NCI-H510A treated with DMSO at 0.1 percent for 48 hours (cell line): ENCODE measurements around the gene SPAG16.

ENCODE experiments used
- DNase-seq: peaks from one replicate; lab custom pipeline; 2025; lab: John Stamatoyannopoulos, UW

SPAG16 gene

DNA sequence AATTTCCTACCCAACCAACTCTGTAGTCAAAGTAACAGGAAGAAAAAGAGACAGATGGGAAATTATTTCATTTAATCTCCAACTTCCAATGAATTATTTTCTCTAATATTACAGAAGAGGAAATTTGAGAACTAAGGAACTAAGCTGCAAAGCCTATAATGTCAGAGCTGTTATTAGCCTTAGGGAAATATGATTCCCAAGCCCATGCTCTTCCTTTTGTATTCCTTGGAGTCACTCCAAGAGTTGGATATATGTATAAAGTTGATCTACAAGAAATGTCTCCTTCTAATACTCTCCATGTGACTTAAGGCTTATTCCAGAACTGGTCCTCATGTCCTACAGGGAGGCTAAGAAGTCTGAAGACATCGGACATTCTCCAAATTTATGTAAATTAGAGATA lies 1095.0 kb downstream of the SPAG16 start:
- DNase-seq = no peak

DNA sequence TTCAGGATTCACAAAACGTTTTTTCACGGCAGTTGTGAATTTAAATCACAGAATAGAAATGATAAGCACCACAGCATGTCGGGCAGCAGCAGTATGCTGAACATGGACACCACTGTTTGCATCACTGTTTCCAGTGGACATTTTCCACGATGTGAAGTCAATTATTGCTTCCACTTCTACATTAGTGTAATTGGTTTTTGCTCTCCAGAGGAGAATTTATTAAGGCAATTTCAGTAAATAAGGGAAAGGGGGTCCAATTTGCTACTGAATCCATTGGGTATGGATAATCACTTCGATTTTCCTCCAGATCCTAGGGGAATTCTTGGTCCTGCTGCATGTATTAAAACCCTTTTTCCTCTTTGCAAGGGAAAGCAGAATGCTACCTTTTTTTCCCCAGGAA lies 1096.4 kb downstream of the SPAG16 start:
- no peak for DNase-seq

DNA sequence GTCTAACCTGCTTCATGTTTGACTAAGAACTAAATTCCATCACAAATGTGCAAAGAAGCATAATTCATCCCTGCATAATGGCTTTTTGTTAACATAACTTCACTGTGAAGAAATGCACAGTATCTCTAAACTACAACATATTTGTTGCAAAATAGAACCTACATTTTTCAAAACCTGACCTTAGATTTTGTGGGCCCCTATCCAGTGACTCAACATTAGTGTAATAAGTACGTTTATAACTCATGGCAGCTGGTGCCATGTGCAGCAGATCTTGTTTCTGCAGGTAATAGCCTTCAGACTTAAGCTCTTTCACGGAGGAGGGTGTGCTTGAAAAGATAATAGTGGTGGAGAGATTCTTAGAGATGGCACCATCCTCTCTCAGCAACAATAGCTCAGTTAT lies 1098.0 kb downstream of the SPAG16 start:
- DNase-seq = no peak

DNA sequence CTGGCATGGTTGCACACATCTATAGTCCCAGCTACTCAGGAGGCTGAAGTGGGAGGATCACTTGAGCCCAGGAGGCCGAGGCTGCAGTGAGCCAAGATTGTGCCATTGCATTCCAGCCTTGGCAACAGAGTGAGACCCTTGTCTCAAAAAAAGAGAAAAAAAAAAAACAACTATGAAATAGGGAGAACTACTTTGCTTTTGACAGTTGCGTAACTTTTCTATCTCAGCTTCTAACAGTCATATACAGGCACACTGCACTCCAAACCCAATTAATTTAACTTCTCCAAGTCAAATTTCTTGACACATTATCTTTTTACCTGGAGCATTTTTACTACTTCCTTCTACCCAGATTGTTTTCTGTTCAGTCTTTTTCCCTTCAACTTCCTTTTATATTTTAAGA lies 1102.5 kb downstream of the SPAG16 start:
- DNase-seq = no peak

DNA sequence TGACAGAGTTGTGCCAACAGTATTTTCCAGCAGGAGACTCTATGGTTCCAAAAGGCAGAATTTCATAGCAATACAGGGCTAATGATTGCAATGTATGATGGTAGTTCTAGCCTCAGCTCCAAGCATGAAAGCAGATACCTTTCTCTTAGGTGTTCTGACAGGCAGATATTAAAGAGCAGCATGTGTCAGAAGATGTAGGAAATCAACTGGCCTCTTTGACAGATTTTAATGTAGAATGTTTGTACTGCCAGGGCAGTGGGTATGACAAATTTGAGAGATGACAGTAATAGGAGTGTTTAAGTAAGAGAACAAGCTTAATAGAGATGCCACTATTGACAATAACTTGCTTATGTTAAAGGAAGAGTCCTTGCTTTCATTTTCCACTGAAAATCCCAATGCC lies 1105.1 kb downstream of the SPAG16 start:
- no peak for DNase-seq

DNA sequence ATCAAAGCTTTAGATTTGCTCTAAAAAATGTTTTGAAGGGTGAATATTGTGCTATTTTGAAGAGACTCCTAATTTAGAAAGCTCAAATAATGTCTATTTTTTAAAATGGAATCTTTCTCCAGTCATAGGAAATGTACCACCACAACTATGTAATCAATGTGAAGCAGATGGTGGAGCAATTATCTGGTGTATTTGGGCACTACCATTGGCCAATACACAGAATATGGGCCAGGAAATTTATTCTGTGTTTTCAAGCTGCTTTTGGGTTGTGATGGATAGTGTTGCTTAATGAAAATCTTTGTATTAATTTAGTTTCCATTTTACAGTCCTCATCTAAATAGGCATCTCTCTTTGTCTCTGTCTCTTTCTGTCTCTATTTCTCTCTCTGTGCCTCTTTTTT lies 1109.5 kb downstream of the SPAG16 start:
- DNase-seq = no peak

DNA sequence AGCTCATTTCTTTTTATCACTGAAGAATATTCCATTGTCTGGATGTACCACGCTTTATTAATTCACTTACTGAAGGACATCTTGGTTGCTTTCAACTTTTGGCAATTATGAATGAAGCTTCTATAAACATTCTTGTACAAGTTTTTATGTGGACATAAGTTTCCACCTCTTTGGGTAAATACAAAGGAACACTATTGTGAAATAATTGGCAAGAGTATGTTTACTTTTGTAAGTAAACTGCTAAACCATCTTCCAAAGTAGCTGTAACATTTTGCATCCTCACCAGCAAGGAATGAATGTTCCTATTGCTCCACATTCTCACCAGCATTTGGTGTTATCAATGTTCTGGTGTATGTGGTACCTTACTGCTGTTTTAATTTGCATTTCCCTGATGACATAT lies 1110.8 kb downstream of the SPAG16 start:
- DNase-seq = no peak

DNA sequence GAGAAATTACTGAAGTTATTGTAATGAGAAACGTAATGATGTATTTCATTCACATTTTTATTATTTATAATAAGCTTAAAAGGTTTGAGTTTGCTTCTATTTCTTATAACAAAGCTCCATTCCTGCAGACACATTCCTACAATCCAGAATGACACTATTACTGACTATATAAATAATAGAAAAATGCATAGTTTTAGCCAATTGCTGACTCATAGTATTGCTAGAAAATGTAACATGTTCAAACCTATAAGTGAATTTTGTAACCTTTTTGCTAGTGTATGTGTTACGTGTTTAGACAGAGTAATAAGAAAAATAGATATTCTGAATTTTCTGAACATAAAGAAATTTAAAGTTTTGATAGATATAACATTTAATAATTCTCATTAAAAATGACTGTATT lies 1117.3 kb downstream of the SPAG16 start:
- DNase-seq = no peak

DNA sequence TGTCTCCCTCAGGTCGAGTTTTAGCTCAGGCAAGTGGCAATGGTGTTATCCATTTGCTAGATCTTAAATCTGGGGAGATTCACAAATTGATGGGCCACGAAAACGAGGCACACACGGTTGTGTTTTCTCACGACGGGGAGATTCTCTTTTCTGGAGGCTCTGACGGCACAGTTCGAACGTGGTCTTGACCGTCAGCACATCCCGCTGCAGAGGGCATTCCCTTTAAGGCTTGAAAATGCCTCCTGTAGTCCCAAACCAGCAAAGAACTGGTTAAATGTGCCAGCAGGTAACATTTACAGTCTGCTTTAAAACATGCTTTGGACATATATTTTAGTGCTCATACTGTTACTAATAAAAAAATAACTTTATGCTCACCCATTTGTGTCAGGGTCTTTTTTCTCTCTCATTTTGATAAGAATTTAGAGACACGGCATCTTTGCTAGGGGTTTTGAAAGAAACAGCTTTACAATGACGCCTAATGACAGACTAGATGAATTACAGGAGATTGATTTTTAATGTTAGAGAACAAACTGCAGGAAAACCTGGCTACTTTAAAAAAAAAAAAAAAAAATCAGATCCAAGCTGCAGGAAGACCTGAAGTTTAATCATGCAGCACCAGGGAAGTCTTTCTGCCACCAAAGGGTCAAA lies 1126.0 kb downstream of the SPAG16 start:
- DNase-seq = peak; percentile 66

DNA sequence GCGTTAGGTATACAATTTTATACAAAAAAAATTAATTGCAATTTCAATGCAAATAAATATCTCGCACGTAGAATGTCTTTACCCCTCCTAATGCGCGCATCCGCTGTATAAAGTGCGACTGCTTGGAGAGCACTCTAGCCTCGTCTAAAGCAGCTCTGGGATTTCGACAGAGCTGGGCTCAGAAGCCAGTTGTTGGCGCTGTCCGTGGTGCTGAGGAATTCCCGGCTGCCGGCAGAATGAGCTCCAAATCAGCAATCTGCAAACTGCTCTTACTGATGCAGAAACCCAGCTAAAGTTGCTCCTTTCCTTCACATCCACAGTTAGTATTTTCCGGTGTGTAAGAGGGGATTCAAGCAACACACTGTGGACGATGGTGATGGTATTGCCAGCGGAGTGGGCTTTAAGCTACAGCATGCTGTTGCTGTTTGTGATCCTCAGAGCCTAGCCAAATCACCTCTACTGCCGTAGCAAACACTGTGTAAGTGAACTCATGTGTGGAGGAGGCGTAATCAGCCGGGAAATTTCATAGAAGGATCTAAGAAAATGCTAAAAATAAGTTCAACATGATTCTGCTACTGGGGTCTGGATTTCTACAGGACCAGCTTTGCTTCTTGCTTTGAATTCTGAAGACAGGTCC lies 1126.8 kb downstream of the SPAG16 start, which contains the start of gene VWC2L:
Gene VWC2L (plus strand): TSS at position 137 of the 637 bp plus-strand sequence. CDS start 3,140 bp downstream, outside the sequence.
- DNase-seq = peak; percentile 81

DNA sequence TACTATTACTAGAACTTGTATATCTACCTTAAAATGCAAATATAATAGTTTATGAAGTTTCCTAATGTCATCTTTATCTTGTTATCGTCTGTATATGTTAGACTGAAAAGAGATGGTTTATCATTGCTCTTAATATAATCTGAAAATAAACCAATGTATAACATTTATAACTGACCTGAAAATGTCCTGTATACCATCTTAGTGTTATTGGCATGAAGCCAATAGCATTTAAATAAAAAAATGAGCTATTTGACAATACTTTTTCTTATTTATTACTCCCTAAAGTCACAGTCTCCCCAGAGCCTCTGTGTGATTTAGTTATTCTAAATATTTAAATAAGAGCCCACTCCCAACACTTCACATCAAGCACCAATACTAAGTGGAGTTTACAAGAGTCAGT lies 1128.4 kb downstream of the SPAG16 start:
- DNase-seq = peak; percentile 10

DNA sequence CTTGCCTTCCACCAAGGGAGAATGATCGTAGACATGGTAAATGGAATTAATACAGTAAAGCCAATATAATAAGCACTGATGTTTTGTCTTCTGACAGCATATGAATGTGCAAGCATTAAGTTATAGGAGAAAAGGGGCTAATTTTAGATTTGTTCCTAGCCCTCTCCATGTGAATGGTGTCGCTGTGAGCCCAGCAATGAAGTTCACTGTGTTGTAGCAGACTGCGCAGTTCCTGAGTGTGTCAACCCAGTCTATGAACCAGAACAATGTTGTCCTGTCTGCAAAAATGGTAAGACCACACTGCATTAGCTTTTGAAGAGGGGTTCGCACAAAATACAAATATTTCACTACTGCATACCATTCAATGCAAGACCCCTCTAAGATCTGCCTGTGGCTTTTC lies 1152.2 kb downstream of the SPAG16 start:
- DNase-seq = no peak

DNA sequence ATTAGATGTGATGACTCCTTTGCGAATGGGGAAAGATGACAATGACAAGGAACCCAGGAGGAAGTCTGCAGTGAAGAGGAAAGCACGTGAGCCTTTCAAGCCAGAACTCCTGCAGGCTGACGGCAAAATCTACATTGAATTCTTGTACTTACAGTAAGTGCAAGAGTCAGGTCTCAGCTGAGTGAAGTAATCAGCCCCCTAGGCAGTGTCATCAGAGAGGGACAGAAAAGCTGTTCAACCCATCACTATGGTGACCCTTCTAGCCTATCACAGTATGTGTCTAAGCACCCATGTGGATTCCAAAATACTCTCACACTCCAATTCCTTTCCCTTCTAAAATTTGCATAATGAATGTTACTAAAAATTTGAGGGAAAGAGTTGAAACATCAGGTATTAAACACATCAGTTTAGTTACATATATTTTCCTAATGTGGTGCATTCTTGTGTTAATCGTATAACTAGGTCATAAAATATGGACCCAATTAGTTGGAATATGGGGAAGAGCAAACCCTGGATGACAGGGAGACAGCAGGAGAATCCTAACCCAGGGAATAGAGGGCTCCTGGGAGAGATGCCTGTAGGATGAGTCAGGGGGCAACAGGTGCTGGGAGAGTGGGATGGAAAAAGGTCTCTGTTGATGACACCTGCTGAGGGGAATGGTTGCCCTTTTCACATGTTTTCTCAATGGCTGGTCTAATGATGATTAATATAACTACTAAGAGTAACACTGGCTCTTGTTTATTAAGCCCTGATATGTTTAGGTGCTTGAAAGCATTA lies 1166.0 kb downstream of the SPAG16 start:
- no peak for DNase-seq

DNA sequence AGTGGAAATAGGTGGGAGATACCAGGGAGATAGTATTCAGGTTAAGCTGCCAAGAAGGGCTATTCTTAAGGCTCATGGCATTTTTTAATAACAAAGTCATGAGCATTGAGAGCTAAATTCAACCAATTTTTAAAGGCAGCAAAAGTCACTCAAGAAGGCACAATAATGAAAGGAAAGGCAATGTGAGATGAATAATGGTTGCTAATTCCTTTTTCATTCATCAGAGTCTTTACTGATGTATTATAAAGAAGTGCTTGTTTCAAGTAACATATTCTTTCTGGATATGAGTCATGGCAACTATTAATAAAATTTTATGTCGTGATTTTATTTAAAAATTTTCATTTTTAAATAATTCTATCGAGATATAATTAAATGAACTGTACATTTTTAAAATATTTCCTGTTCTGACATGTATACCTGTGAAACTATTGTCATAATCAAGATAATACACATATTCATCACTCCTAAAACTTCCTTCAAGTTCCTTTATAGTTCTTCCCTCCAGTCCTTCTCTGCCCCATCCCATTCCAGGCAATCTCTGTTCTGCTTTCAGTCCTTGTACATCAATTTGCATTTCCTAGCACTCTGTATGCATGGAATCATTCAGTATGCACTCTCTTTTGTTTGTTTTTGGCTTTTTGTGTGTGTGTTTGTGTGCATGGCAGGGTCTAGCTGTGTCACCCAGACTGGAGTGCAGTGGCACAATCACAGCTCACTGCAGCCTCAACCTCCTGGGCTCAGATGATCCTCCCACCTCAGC lies 1167.4 kb downstream of the SPAG16 start:
- DNase-seq = no peak
